GM19455 (cell line): ENCODE measurements around the gene BCOR.

Experiments
- ATAC-seq: cut with Tn5 transposase; IDR thresholded peaks from one replicate; pipeline ENCODE4 v1.9.1; 2021; ENCODE audit not compliant: unreplicated experiment

BCOR gene

GRCh38 chrX:40006106-40007017 lies 91.4 kb downstream of the BCOR start:
- no peak for ATAC-seq

GRCh38 chrX:40005292-40006011 lies 92.3 kb downstream of the BCOR start:
- ATAC-seq, result no peak

DNA sequence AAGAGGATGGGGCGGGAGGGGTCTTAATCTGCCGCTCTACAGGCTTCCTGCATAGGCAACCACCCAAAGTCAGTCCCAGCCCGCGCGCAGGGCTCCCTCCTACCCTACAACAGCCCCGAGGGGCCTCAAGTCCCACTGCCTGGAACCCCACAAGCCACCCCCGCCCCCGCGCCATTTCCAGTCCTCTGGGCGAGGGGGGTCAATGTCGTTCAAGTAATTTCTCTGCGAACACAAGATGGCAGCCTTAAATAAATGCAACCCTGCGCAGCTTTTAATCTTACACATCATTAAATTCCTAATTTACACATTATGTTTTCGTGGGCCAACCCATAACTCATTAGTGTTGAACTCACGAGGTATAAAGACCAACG lies 92.9 kb downstream of the BCOR start:
- ATAC-seq, result no peak

GRCh38 chrX:40004246-40004535 lies 93.6 kb downstream of the BCOR start:
- ATAC-seq, result no peak

DNA sequence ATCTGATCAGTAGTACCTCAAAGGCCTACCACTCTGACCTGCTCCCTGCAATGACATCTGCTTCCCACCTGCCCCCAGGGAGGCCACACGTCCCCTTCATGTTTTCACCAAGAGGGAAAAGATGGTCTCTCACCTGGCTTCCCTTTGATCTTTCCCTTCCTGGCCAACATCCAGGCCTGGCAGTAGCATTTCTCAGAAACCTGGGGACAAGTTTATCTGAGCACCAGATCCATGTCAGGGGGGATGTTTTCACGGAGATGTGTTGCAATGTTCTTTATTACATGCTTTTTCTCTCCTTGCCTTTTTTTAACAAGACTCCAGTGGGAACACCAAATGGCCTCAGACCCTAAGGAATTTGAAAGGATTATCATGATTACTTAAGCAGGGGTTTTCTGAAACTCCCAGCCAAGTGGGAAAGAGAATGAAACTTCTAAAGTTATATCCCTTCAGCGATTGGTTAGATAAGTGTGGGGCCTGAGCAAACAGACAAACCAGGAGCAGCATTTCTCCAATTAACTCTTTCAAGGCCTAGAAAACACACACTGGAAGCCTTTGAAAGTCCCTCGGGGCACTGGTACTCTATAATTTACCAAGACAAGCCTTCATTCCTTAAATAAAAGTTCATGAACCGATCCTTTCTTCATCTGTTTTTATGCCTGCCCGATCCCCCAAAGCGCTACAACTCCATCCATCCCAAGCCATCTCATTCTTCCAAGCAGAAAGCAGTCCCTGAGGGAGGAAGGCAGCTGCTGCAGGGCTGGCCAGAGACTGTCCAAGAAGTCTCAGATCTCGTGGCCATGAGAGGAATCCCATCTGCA lies 94.1 kb downstream of the BCOR start:
- ATAC-seq, result no peak

GRCh38 chrX:40003071-40003427 lies 94.7 kb downstream of the BCOR start:
- no peak for ATAC-seq
